ENCODE results near the gene MINPP1.
A peak's percentile ranks its signal among the peaks of the same experiment; 100 is the strongest.

Gene MINPP1

GRCh38 chr10:87503401-87503800 lies 1.3 kb upstream of the MINPP1 start:
- DNase-seq (ENCODE audit: low read depth) = no peak
- H3K4me3 ChIP-seq (ENCODE audit: control insufficient read depth, low read depth, low read length) = no peak overlapping the region
- TF ChIP-seq CTCF (IDR thresholded peaks at IDR 0.05; ENCODE audit: control insufficient read depth, insufficient read depth, low read depth, low read length, missing control alignments) = no peak

- TF ChIP-seq CTCF (IDR thresholded peaks at IDR 0.05; ENCODE audit: control insufficient read depth, insufficient read depth, low read depth, low read length, missing control alignments) = no peak
- peak overlapping the region; percentile 93 for H3K4me3 ChIP-seq (ENCODE audit: control insufficient read depth, low read depth, low read length)
- DNase-seq (ENCODE audit: low read depth) = no peak
Observed at GRCh38 chr10:87503886-87504285, 807 bp upstream of the MINPP1 start.

DNA sequence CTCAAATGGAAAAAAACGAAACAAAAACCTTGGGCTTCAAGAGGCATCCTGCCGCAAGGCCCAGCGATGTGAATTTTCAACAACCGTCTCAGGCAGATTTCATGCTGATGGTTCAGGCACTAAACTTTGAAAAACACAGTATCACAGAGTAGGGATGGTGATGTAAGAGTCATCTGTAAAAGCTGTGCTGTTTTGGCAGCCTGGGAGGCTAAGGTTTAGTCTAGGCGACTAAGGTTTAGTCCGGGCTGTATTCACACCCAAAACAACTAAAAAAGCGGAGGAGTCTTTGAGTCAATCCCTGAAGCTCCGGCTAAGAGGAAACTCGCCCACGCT lies 420 bp upstream of the MINPP1 start:
- DNase-seq (ENCODE audit: low read depth) = no peak
- TF ChIP-seq CTCF (IDR thresholded peaks at IDR 0.05; ENCODE audit: control insufficient read depth, insufficient read depth, low read depth, low read length, missing control alignments) = no peak

GRCh38 chr10:87505366-87506111 lies 846 bp downstream of the MINPP1 start:
- H3K4me3 ChIP-seq (ENCODE audit: control insufficient read depth, low read depth, low read length) = peak overlapping the region; percentile 93
- no peak for DNase-seq (ENCODE audit: low read depth)
- TF ChIP-seq CTCF (IDR thresholded peaks at IDR 0.05; ENCODE audit: control insufficient read depth, insufficient read depth, low read depth, low read length, missing control alignments) = peak; percentile 77

More for the DNA sequence above, 420 bp upstream of the MINPP1 start:
- H3K4me3 ChIP-seq (ENCODE audit: control insufficient read depth, low read depth, low read length) = peak overlapping the region; percentile 93

DNA sequence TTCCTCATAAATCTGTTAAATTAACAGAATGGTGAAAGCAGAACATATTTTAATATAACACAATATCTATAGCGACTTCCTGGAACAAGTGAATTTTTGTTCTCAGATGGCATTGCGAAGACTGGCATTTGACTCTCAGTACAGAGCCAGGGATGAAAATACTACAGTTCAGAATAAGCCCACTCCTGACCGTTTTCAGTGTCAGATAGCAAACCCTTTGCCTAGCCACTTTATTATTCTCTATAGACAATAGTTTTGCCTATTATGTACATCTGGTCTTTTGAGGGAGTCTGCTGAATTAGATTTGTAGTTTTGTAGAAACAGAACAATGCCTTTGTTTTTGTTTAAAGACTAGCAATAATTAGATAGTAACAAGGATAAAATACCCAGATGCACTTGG lies 2.3 kb downstream of the MINPP1 start:
- no peak overlapping the region for H3K4me3 ChIP-seq (ENCODE audit: control insufficient read depth, low read depth, low read length)
- TF ChIP-seq CTCF (IDR thresholded peaks at IDR 0.05; ENCODE audit: control insufficient read depth, insufficient read depth, low read depth, low read length, missing control alignments) = no peak

GRCh38 chr10:87507879-87508483 lies 3.3 kb downstream of the MINPP1 start:
- TF ChIP-seq CTCF (IDR thresholded peaks at IDR 0.05; ENCODE audit: control insufficient read depth, insufficient read depth, low read depth, low read length, missing control alignments) = no peak
- H3K4me3 ChIP-seq (ENCODE audit: control insufficient read depth, low read depth, low read length) = no peak overlapping the region

More for the DNA sequence above, 2.3 kb downstream of the MINPP1 start:
- DNase-seq (ENCODE audit: low read depth) = no peak

More at GRCh38 chr10:87507879-87508483, 3.3 kb downstream of the MINPP1 start:
- no peak for DNase-seq (ENCODE audit: low read depth)
